Activated CD8-positive, alpha-beta memory T cell treated with anti-CD3 and anti-CD28 coated beads, Interleukin-2, amount 50 U/mL, for 4 hours (primary cell): ENCODE results near the gene DENND1A.
A peak's percentile ranks its signal among the peaks of the same experiment; 100 is the strongest.
"Not testable (repeated sequence)": the region's sequence is repeated elsewhere in the genome, so short reads cannot be mapped to it uniquely, and the experiment has no call there.

ENCODE experiments used
- DNase-seq: peaks from one replicate; pipeline ENCODE4 v3.0.0-alpha.2; 2020

Gene DENND1A, protein sequence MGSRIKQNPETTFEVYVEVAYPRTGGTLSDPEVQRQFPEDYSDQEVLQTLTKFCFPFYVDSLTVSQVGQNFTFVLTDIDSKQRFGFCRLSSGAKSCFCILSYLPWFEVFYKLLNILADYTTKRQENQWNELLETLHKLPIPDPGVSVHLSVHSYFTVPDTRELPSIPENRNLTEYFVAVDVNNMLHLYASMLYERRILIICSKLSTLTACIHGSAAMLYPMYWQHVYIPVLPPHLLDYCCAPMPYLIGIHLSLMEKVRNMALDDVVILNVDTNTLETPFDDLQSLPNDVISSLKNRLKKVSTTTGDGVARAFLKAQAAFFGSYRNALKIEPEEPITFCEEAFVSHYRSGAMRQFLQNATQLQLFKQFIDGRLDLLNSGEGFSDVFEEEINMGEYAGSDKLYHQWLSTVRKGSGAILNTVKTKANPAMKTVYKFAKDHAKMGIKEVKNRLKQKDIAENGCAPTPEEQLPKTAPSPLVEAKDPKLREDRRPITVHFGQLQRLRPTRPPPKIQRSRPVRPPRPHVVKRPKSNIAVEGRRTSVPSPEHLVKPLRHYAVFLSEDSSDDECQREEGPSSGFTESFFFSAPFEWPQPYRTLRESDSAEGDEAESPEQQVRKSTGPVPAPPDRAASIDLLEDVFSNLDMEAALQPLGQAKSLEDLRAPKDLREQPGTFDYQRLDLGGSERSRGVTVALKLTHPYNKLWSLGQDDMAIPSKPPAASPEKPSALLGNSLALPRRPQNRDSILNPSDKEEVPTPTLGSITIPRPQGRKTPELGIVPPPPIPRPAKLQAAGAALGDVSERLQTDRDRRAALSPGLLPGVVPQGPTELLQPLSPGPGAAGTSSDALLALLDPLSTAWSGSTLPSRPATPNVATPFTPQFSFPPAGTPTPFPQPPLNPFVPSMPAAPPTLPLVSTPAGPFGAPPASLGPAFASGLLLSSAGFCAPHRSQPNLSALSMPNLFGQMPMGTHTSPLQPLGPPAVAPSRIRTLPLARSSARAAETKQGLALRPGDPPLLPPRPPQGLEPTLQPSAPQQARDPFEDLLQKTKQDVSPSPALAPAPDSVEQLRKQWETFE

GRCh38 chr9:123929870-123930831 lies at the start of gene DENND1A:
Gene DENND1A, minus strand, starts transcription at chr9:123930126. Its CDS starts 221 bp downstream, at chr9:123929905.
- DNase-seq, result peak; percentile 89

- no peak for DNase-seq
These were observed 49.1 kb upstream of the DENND1A start for GRCh38 chr9:123978981-123979380.

DNA sequence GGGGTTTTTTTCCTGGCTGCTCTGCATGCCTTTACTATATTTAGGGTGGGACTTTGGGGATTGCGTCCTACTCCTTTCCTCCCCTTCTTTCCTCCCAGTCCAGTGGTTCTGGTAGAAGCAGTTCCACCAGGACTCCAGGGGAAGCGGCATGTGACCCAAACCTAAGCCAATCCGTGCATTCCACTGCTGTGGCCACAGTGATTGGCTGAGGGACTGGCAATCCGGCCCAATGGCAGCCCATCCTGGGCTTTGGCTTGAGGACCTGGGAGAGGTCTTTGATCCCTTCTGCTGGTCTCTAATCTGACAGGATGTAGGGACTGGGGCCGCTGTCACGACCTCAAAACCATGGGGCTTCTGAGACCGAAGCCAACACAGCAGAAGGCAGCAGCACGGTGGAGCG lies 46.7 kb upstream of the DENND1A start:
- not testable (repeated sequence) for DNase-seq

GRCh38 chr9:123975871-123976270 lies 45.9 kb upstream of the DENND1A start:
- DNase-seq, result no peak

DNA sequence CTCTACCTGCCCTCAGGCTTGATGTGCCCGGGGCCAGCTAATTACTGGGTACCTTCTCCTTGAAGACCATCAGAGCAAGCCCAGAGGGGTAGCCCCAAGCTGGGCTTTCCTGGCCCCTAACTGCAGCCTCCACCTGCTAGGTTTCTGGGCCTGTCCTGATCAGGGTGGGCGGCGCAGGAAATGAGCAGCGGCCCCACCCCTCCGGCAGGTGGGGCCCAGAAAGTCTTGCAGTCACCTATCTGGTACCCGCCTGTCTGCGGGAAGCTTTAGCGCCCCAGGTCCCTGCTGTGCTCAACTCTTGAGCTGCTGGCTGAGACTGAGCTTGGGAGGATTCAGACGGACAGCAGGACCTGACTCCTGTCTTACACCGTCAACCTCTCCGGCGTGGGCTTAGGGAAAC lies 44.5 kb upstream of the DENND1A start:
- no peak for DNase-seq

DNA sequence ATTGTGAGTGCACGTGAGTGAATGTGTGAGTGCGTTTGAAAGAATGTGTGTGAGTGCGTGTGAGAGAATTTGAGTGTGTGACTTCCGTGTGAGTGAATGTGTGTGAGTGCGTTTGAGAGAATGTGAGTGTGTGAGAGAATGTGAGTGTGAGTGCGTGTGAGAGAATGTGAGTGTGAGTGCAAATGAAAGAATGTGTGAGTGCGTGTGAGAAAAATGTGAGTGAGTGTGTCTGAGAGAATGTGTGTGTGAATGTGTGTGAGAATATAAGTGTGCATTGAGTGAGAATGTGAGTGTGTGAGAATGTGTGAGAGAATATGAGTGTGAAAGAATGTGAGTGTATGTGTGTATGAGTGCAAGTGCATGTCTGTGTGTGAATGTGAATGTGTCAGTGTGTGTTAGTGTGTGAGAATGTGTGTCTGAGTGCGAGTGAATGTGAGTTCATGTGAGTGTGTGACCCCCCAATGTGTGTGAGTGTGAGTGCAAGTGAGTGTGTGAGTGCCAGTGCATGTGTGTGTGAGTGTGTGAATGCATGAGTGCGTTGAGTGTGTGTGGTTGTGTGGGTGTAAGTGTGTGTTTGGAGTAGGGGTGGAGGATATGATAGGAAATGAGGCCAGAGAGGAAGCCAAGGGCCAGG lies 43.8 kb upstream of the DENND1A start:
- DNase-seq, result no peak

GRCh38 chr9:123972618-123973017 lies 42.7 kb upstream of the DENND1A start:
- DNase-seq, result no peak

- no peak for DNase-seq
These were observed 37.4 kb upstream of the DENND1A start for GRCh38 chr9:123967323-123967722.

- no peak for DNase-seq
These were observed 36.1 kb upstream of the DENND1A start for GRCh38 chr9:123965801-123966686.

DNA sequence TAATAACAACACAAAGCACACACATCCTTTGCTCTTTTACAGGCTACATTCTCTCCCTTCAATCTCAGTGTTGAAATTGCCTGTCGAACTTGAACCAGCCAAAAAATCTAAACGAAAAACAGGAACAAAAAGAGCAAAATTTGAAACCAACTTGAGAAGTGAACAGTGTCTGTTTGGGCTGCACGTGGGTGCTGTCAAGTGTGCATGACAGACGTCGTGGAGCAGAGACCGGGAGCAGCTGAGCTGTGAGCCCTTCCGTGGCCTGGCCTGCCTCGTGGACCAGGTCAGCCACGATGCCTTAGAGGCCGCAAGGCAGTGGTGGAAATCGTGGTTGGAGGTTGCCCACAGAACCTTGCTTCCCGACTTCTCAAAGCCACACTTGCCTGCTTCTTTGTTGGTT lies 34.8 kb upstream of the DENND1A start:
- DNase-seq, result no peak

DNA sequence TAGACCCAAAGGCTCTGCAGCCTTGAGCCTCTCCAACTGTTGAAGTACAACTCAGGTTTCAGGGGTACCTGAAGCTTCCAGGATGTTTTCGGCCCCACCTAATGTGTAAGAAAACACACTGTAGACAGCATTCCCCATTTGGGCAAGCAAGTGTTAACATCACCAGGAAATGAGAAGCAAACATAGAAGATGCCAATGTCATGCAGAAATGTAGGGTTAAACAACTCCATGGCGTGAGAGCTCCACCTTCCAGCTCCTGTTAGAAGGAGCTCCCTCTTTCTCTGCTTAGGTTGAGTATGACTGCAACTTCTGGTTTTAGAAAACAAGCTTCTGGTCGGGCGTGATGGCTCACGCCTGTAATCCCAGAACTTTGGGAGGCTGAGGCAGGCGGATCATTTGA lies 31.0 kb upstream of the DENND1A start:
- DNase-seq, result no peak

DNA sequence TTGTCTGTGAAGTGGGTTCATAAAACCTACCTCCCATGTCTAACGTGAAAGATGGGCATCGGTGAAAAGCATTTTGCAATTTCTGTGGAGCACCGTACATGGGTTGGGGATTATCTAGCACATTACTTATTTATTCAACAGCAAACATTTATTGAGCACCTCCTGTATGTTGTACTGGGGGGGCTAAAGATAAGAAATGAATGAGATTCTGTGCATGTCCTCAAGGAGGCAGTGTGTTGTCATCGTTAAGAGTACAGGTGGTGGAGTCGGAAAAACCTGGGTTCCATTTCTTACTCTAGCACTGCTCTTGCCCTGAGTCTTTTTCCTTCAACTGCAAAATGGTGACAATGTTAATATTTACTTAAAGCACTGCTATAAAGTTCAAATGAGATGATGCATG lies 30.4 kb upstream of the DENND1A start:
- no peak for DNase-seq

GRCh38 chr9:123959787-123960186 lies 29.9 kb upstream of the DENND1A start:
- no peak for DNase-seq

GRCh38 chr9:123957731-123958130 lies 27.8 kb upstream of the DENND1A start:
- no peak for DNase-seq

DNA sequence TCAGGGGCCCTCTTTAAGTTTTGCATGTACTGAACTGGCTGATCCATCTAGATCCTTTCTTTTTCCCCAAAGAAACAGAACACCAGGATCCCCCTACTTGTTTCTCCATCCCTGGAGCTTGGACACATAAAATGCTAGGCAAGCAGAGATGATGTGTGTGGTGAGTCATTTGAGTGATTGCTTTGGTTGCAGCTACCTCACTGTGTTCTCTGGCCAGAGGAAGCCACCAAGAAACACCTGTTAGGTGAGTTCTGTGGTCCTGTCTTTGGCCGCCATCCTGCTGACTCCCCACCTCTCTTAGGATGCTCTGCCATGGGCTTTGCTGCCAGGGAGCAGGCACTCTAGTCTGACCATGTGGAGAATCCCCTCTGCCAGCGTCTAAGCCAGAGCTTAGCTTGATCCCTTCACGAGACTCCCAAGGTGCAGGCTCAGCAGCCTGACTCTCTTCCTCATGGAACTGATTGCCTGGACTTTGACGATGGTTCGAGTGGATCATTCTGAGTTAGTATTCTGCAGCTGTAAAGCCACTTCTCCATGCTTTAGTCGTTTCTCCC lies 27.3 kb upstream of the DENND1A start:
- DNase-seq, result no peak

GRCh38 chr9:123955637-123956036 lies 25.7 kb upstream of the DENND1A start:
- DNase-seq, result no peak

DNA sequence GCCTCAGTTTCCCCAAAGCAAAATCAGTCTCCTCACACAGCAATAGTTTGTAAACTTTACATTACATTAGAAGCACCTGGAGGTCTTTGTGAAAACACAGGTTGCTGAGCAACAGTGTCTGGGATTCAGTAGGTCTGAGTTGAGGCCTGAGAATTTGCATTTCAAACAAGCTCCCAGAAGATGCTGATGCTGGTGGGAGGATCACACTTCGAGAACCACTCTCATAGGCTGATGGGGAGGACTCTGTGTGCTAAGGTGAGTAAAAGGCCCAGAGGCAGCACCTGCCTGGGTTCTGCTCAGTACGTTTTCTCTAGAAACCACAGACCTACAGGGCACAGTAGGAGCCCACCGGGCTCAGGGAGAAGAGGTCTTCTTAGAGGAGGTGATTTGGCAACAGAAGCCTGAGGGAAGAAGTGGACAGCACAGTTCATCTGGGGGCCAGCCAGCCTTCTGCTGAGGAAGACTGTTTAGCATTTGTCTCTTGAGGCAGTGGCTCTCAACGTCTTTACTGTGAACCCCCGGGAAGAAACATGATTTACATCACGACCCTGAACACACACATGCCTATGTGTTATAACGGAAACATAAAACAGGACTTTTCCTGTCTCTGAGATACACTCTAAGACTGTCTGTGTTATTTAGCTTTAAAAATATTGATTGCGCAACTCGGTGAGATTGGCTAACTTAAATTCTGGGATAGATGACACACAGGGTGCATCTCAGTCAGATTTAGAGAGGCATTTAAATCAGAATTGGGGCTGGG lies 24.8 kb upstream of the DENND1A start:
- DNase-seq, result no peak

GRCh38 chr9:123952641-123953495 lies 22.9 kb upstream of the DENND1A start:
- DNase-seq, result no peak

DNA sequence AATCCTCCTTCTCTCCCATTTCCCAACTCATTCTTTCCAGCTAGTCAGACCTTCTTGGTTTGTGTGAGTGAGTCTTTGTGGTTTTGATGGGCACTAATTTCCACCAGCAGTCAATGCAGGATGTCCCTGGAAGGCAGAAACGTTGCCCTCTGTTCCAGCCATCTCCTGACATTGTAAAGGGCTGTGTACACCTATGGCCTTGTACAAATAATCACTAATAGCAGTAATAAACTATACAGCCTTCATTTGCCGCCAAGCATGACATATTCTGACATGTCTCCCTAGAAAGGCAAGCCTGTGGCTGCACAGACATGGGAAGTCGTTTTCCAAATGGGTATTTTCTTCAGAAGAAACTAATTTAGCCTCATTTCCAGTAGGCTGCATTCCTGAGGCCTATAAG lies 18.4 kb upstream of the DENND1A start:
- no peak for DNase-seq
